ENCODE data around the gene CCDC127. TPM values are rescaled to one million over a fixed set of nuclear protein-coding genes. Genes with fewer than 3 reads are reported as not detected.

CCDC127 gene
- total RNA-seq, 1 donor from 2014 or later: 6.4 TPM

- H3K4me3 Mint-ChIP-seq: no peak overlapping the region
- H3K27ac Mint-ChIP-seq: no peak overlapping the region
- TF ChIP-seq CTCF (IDR thresholded peaks at IDR 0.05): no peak
- ChIA-PET POLR2A (no interaction called here), CTCF (interaction anchor here (0.6 kb wide), 1 partner anchor 125 kb away, joined by 3 read pairs; no protein-coding TSS in a partner anchor)
- no peaks in the 10 kb centered on the region for H3K4me1 Mint-ChIP-seq
- H3K9me3 Mint-ChIP-seq: no peaks in the 10 kb centered on the region
- peaks cover 14% of the 10 kb centered on the region for H3K27me3 Mint-ChIP-seq
- ATAC-seq (ENCODE audit: low read depth): no peak
- H3K36me3 Mint-ChIP-seq (ENCODE audit: low read depth): no peaks in the 10 kb centered on the region
- intact Hi-C loops (cut with micrococcal nuclease): no loop called here
- no peak for DNase-seq
These were observed 56.8 kb downstream of the CCDC127 start for GRCh38 chr5:160921-161802.

GRCh38 chr5:160173-160510 lies 57.8 kb downstream of the CCDC127 start:
- no peaks in the 10 kb centered on the region for H3K4me1 Mint-ChIP-seq
- CTCF ChIA-PET: interaction anchor here (0.6 kb wide), 1 partner anchor 124 kb away, joined by 3 read pairs; no protein-coding TSS in a partner anchor
- peaks cover 16% of the 10 kb centered on the region for H3K27me3 Mint-ChIP-seq
- H3K36me3 Mint-ChIP-seq (ENCODE audit: low read depth): no peaks in the 10 kb centered on the region
- no peaks in the 10 kb centered on the region for H3K9me3 Mint-ChIP-seq
- DNase-seq: no peak
- intact Hi-C loops (cut with micrococcal nuclease): no loop called here
- no peak overlapping the region for H3K4me3 Mint-ChIP-seq
- H3K27ac Mint-ChIP-seq: no peak overlapping the region
- TF ChIP-seq CTCF (IDR thresholded peaks at IDR 0.05): no peak
- no peak for ATAC-seq (ENCODE audit: low read depth)
- POLR2A ChIA-PET: no interaction called here

- ATAC-seq (ENCODE audit: low read depth) (no peak), DNase-seq (no peak)
- no peaks in the 10 kb centered on the region for H3K36me3 Mint-ChIP-seq (ENCODE audit: low read depth)
- ChIA-PET CTCF (no interaction called here), POLR2A (no interaction called here)
- H3K27me3 Mint-ChIP-seq: peaks cover 16% of the 10 kb centered on the region
- intact Hi-C loops (cut with micrococcal nuclease): no loop called here
- no peak overlapping the region for H3K27ac Mint-ChIP-seq
- H3K4me1 Mint-ChIP-seq: no peaks in the 10 kb centered on the region
- no peak overlapping the region for H3K4me3 Mint-ChIP-seq
- no peak for TF ChIP-seq CTCF (IDR thresholded peaks at IDR 0.05)
- no peaks in the 10 kb centered on the region for H3K9me3 Mint-ChIP-seq
These were observed 58.3 kb downstream of the CCDC127 start for GRCh38 chr5:159448-160172.

- POLR2A ChIA-PET: no interaction called here
- ATAC-seq (ENCODE audit: low read depth) (no peak), DNase-seq (no peak)
- Mint-ChIP-seq H3K27ac (no peak overlapping the region), H3K36me3 (ENCODE audit: low read depth) (no peaks in the 10 kb centered on the region), H3K27me3 (peaks cover 16% of the 10 kb centered on the region), H3K4me1 (no peaks in the 10 kb centered on the region), H3K9me3 (no peaks in the 10 kb centered on the region), H3K4me3 (no peak overlapping the region)
- no peak for TF ChIP-seq CTCF (IDR thresholded peaks at IDR 0.05)
- intact Hi-C loops (cut with micrococcal nuclease): no loop called here
- CTCF ChIA-PET: no interaction called here
These were observed 59.0 kb downstream of the CCDC127 start for GRCh38 chr5:158807-159447.

- DNase-seq: no peak
- POLR2A ChIA-PET: no interaction called here
- CTCF ChIA-PET: no interaction called here
- Mint-ChIP-seq H3K36me3 (ENCODE audit: low read depth) (no peaks in the 10 kb centered on the region), H3K4me3 (no peak overlapping the region), H3K4me1 (no peaks in the 10 kb centered on the region), H3K27ac (no peak overlapping the region), H3K27me3 (peaks cover 16% of the 10 kb centered on the region), H3K9me3 (no peaks in the 10 kb centered on the region)
- intact Hi-C loops (cut with micrococcal nuclease): no loop called here
- ATAC-seq (ENCODE audit: low read depth): no peak
- TF ChIP-seq CTCF (IDR thresholded peaks at IDR 0.05): no peak
These were observed 60.2 kb downstream of the CCDC127 start for GRCh38 chr5:157801-158200.
